ENCODE measurements around the gene CLIC5.

The CLIC5 gene

GRCh38 chr6:45998524-45998923, 17.1 kb downstream of the CLIC5 start:
- DNase-seq (ENCODE audit: low read depth in 3 of 3, low spot score in 1 of 3) = no peak

- DNase-seq (ENCODE audit: low read depth in 3 of 3, low spot score in 1 of 3) = no peak
Measured at GRCh38 chr6:45997875-45998506, 17.7 kb downstream of the CLIC5 start.

GRCh38 chr6:45991189-45991588, 24.5 kb downstream of the CLIC5 start:
- no peak for DNase-seq (ENCODE audit: low read depth in 3 of 3, low spot score in 1 of 3)

GRCh38 chr6:45990162-45990561, 25.5 kb downstream of the CLIC5 start:
- DNase-seq (ENCODE audit: low read depth in 3 of 3, low spot score in 1 of 3) = no peak

- no peak for DNase-seq (ENCODE audit: low read depth in 3 of 3, low spot score in 1 of 3)
Measured at GRCh38 chr6:45988635-45989034, 27.0 kb downstream of the CLIC5 start.

- no peak for DNase-seq (ENCODE audit: low read depth in 3 of 3, low spot score in 1 of 3)
Measured at GRCh38 chr6:45987856-45988255, 27.8 kb downstream of the CLIC5 start.

GRCh38 chr6:45986746-45987274, 28.9 kb downstream of the CLIC5 start:
- no peak for DNase-seq (ENCODE audit: low read depth in 3 of 3, low spot score in 1 of 3)

GRCh38 chr6:45984788-45985425, 30.8 kb downstream of the CLIC5 start:
- no peak for DNase-seq (ENCODE audit: low read depth in 3 of 3, low spot score in 1 of 3)

- DNase-seq (ENCODE audit: low read depth in 3 of 3, low spot score in 1 of 3) = no peak
Measured at GRCh38 chr6:45984347-45984746, 31.3 kb downstream of the CLIC5 start.

- DNase-seq (ENCODE audit: low read depth in 3 of 3, low spot score in 1 of 3) = no peak
Measured at GRCh38 chr6:45983062-45983461, 32.6 kb downstream of the CLIC5 start.

GRCh38 chr6:45982280-45983036, 33.2 kb downstream of the CLIC5 start:
- no peak for DNase-seq (ENCODE audit: low read depth in 3 of 3, low spot score in 1 of 3)

- DNase-seq (ENCODE audit: low read depth in 3 of 3, low spot score in 1 of 3) = no peak
Measured at GRCh38 chr6:45981046-45981445, 34.6 kb downstream of the CLIC5 start.

- DNase-seq (ENCODE audit: low read depth in 3 of 3, low spot score in 1 of 3) = no peak
Measured at GRCh38 chr6:45979311-45979710, 36.3 kb downstream of the CLIC5 start.

- no peak for DNase-seq (ENCODE audit: low read depth in 3 of 3, low spot score in 1 of 3)
Measured at GRCh38 chr6:45974596-45974995, 41.1 kb downstream of the CLIC5 start.

GRCh38 chr6:45972795-45973503, 42.7 kb downstream of the CLIC5 start:
- no peak for DNase-seq (ENCODE audit: low read depth in 3 of 3, low spot score in 1 of 3)

- no peak for DNase-seq (ENCODE audit: low read depth in 3 of 3, low spot score in 1 of 3)
Measured at GRCh38 chr6:45971287-45971686, 44.4 kb downstream of the CLIC5 start.

- no peak for DNase-seq (ENCODE audit: low read depth in 3 of 3, low spot score in 1 of 3)
Measured at GRCh38 chr6:45970326-45970725, 45.3 kb downstream of the CLIC5 start.

- no peak for DNase-seq (ENCODE audit: low read depth in 3 of 3, low spot score in 1 of 3)
Measured at GRCh38 chr6:45969883-45970282, 45.8 kb downstream of the CLIC5 start.

GRCh38 chr6:45969026-45969425, 46.6 kb downstream of the CLIC5 start:
- no peak for DNase-seq (ENCODE audit: low read depth in 3 of 3, low spot score in 1 of 3)

GRCh38 chr6:45967363-45967762, 48.3 kb downstream of the CLIC5 start:
- DNase-seq (ENCODE audit: low read depth in 3 of 3, low spot score in 1 of 3) = no peak

GRCh38 chr6:45966797-45967196, 48.9 kb downstream of the CLIC5 start:
- no peak for DNase-seq (ENCODE audit: low read depth in 3 of 3, low spot score in 1 of 3)

All from stimulated activated CD4-positive, alpha-beta T cell treated with anti-CD3 and anti-CD28 coated beads, TNF-alpha, amount 100 ng/mL, for 1 hour (primary cell).